Activated naive CD4-positive, alpha-beta T cell treated with anti-CD3 and anti-CD28 coated beads for 36 hours (primary cell): ENCODE results near the gene C1orf21. TPM values are rescaled to one million over a fixed set of nuclear protein-coding genes. Genes with fewer than 3 reads are reported as not detected.

ENCODE experiments used
- CTCF ChIA-PET: fragments of 350-600 bp; sonication (Branson Sonifier 250); formaldehyde crosslinking; loops from one replicate; lab custom pipeline; 2021; ENCODE audit warnings: antibody characterized with exemption; lab: Charles Lee
- DNase-seq: peaks from one replicate; pipeline ENCODE4 v3.0.0-alpha.2; 2020
- H3K27ac Mint-ChIP-seq: one replicate; pipeline ENCODE4 v1.8.0; 2021; ENCODE audit warnings: mild to moderate bottlenecking, mixed read lengths
- H3K27me3 Mint-ChIP-seq: one replicate; pipeline ENCODE4 v1.8.0; 2021; ENCODE audit warnings: low read depth, mixed read lengths
- H3K36me3 Mint-ChIP-seq: one replicate; pipeline ENCODE4 v1.8.0; 2021; ENCODE audit warnings: low read depth, mixed read lengths
- H3K4me1 Mint-ChIP-seq: one replicate; pipeline ENCODE4 v1.8.0; 2021; ENCODE audit warnings: low read depth, mixed read lengths
- H3K4me3 Mint-ChIP-seq: one replicate; pipeline ENCODE4 v1.8.0; 2021; ENCODE audit warnings: mild to moderate bottlenecking, moderate library complexity, mixed read lengths
- H3K9me3 Mint-ChIP-seq: one replicate; pipeline ENCODE4 v1.8.0; 2021; ENCODE audit warnings: mixed read lengths
- intact Hi-C: fragments of 100-400 bp; cut with micrococcal nuclease; formaldehyde crosslinking; loops from one replicate; pipeline ENCODE4 v1.15.1; 2023
- total RNA-seq, 2 experiments: library from RNA; stranded (reverse); gene quantifications; one replicate each; pipeline ENCODE4 v1.2.3, GENCODE V29; 2021

C1orf21 gene
- total RNA-seq, 2 experiments from 2014 or later, result 1.2 to 1.4 TPM

GRCh38 chr1:184485751-184486723, 99.2 kb downstream of the C1orf21 start:
- H3K27me3 Mint-ChIP-seq, result peaks cover 7% of the 10 kb centered on the region
- CTCF ChIA-PET, result no interaction called here
- DNase-seq, result no peak
- H3K36me3 Mint-ChIP-seq, result no peaks in the 10 kb centered on the region
- no peak overlapping the region for H3K27ac Mint-ChIP-seq
- H3K4me3 Mint-ChIP-seq, result no peak overlapping the region
- no peaks in the 10 kb centered on the region for H3K9me3 Mint-ChIP-seq
- intact Hi-C loops, result no loop called here
- H3K4me1 Mint-ChIP-seq, result no peaks in the 10 kb centered on the region

GRCh38 chr1:184486761-184487445, 100.1 kb downstream of the C1orf21 start:
- intact Hi-C loops, result no loop called here
- Mint-ChIP-seq H3K4me3 (no peak overlapping the region), H3K9me3 (no peaks in the 10 kb centered on the region), H3K36me3 (no peaks in the 10 kb centered on the region), H3K4me1 (peaks cover 6% of the 10 kb centered on the region), H3K27me3 (peaks cover 7% of the 10 kb centered on the region), H3K27ac (no peak overlapping the region)
- no peak for DNase-seq
- CTCF ChIA-PET, result no interaction called here

GRCh38 chr1:184487531-184488193, 100.8 kb downstream of the C1orf21 start:
- intact Hi-C loops, result no loop called here
- Mint-ChIP-seq H3K4me1 (peaks cover 13% of the 10 kb centered on the region), H3K27ac (no peak overlapping the region), H3K4me3 (no peak overlapping the region), H3K36me3 (no peaks in the 10 kb centered on the region), H3K27me3 (peaks cover 7% of the 10 kb centered on the region), H3K9me3 (no peaks in the 10 kb centered on the region)
- DNase-seq, result no peak
- CTCF ChIA-PET, result no interaction called here

- H3K9me3 Mint-ChIP-seq, result no peaks in the 10 kb centered on the region
These were observed 103.1 kb downstream of the C1orf21 start for GRCh38 chr1:184489908-184490307.

GRCh38 chr1:184492536-184492935, 105.7 kb downstream of the C1orf21 start:
- Mint-ChIP-seq H3K36me3 (no peaks in the 10 kb centered on the region), H3K4me3 (no peak overlapping the region), H3K4me1 (peaks cover 14% of the 10 kb centered on the region), H3K27me3 (no peaks in the 10 kb centered on the region), H3K9me3 (no peaks in the 10 kb centered on the region), H3K27ac (no peak overlapping the region)
- intact Hi-C loops, result loop anchor here (5.0 to 10.0 kb wide), 3 partner anchors 330 to 482 kb away; partner anchors contain the start of genes NIBAN1 and TSEN15
- CTCF ChIA-PET, result no interaction called here
- DNase-seq, result no peak

More at GRCh38 chr1:184489908-184490307, 103.1 kb downstream of the C1orf21 start:
- Mint-ChIP-seq H3K27me3 (peaks cover 7% of the 10 kb centered on the region), H3K4me1 (peaks cover 14% of the 10 kb centered on the region), H3K4me3 (no peak overlapping the region), H3K27ac (no peak overlapping the region), H3K36me3 (no peaks in the 10 kb centered on the region)
- no peak for DNase-seq
- CTCF ChIA-PET, result no interaction called here
- intact Hi-C loops, result loop anchor here (5.0 to 10.0 kb wide), 3 partner anchors 328 to 485 kb away; partner anchors contain the start of genes NIBAN1 and TSEN15

- CTCF ChIA-PET, result no interaction called here
- Mint-ChIP-seq H3K36me3 (no peaks in the 10 kb centered on the region), H3K27ac (no peak overlapping the region), H3K27me3 (no peaks in the 10 kb centered on the region), H3K4me1 (peaks cover 14% of the 10 kb centered on the region), H3K4me3 (no peak overlapping the region), H3K9me3 (no peaks in the 10 kb centered on the region)
- intact Hi-C loops, result loop anchor here (5.0 to 10.0 kb wide), 3 partner anchors 332 to 481 kb away; partner anchors contain the start of genes NIBAN1 and TSEN15
- DNase-seq, result no peak
These were observed 107.2 kb downstream of the C1orf21 start for GRCh38 chr1:184493987-184494388.

GRCh38 chr1:184494929-184495328, 108.1 kb downstream of the C1orf21 start:
- H3K36me3 Mint-ChIP-seq, result no peaks in the 10 kb centered on the region
- H3K4me3 Mint-ChIP-seq, result no peak overlapping the region
- DNase-seq, result no peak
- no peaks in the 10 kb centered on the region for H3K27me3 Mint-ChIP-seq
- H3K4me1 Mint-ChIP-seq, result peaks cover 14% of the 10 kb centered on the region
- H3K27ac Mint-ChIP-seq, result no peak overlapping the region
- H3K9me3 Mint-ChIP-seq, result no peaks in the 10 kb centered on the region
- intact Hi-C loops, result loop anchor here (5.0 to 10.0 kb wide), 3 partner anchors 333 to 480 kb away; partner anchors contain the start of genes NIBAN1 and TSEN15
- CTCF ChIA-PET, result interaction anchor here (1.0 kb wide), 1 partner anchor 449 kb away, joined by 3 read pairs; no protein-coding TSS in a partner anchor

- DNase-seq, result no peak
- H3K4me3 Mint-ChIP-seq, result no peak overlapping the region
- CTCF ChIA-PET, result no interaction called here
- no peaks in the 10 kb centered on the region for H3K9me3 Mint-ChIP-seq
- no peaks in the 10 kb centered on the region for H3K4me1 Mint-ChIP-seq
- H3K36me3 Mint-ChIP-seq, result no peaks in the 10 kb centered on the region
- H3K27me3 Mint-ChIP-seq, result no peaks in the 10 kb centered on the region
- no peak overlapping the region for H3K27ac Mint-ChIP-seq
- intact Hi-C loops, result loop anchor here (10.0 kb wide), 2 partner anchors 443 to 477 kb away; partner anchors contain the start of genes NIBAN1 and TSEN15
These were observed 111.3 kb downstream of the C1orf21 start for GRCh38 chr1:184497959-184498723.

- CTCF ChIA-PET, result no interaction called here
- no peaks in the 10 kb centered on the region for H3K4me1 Mint-ChIP-seq
- intact Hi-C loops, result loop anchor here (10.0 kb wide), 2 partner anchors 445 to 475 kb away; partner anchors contain the start of genes NIBAN1 and TSEN15
These were observed 112.8 kb downstream of the C1orf21 start for GRCh38 chr1:184499616-184500015.

GRCh38 chr1:184502161-184502560, 115.3 kb downstream of the C1orf21 start:
- Mint-ChIP-seq H3K27ac (no peak overlapping the region), H3K27me3 (no peaks in the 10 kb centered on the region), H3K4me3 (no peak overlapping the region), H3K36me3 (no peaks in the 10 kb centered on the region), H3K4me1 (no peaks in the 10 kb centered on the region), H3K9me3 (no peaks in the 10 kb centered on the region)
- CTCF ChIA-PET, result no interaction called here
- no peak for DNase-seq
- intact Hi-C loops, result no loop called here

More at GRCh38 chr1:184499616-184500015, 112.8 kb downstream of the C1orf21 start:
- Mint-ChIP-seq H3K9me3 (no peaks in the 10 kb centered on the region), H3K27ac (no peak overlapping the region), H3K4me3 (no peak overlapping the region), H3K27me3 (no peaks in the 10 kb centered on the region), H3K36me3 (no peaks in the 10 kb centered on the region)
- DNase-seq, result no peak

GRCh38 chr1:184503221-184503749, 116.5 kb downstream of the C1orf21 start:
- intact Hi-C loops, result no loop called here
- H3K36me3 Mint-ChIP-seq, result no peaks in the 10 kb centered on the region
- H3K4me3 Mint-ChIP-seq, result no peak overlapping the region
- CTCF ChIA-PET, result no interaction called here
- no peak for DNase-seq
- no peaks in the 10 kb centered on the region for H3K27me3 Mint-ChIP-seq
- H3K27ac Mint-ChIP-seq, result no peak overlapping the region
- H3K4me1 Mint-ChIP-seq, result no peaks in the 10 kb centered on the region
- no peaks in the 10 kb centered on the region for H3K9me3 Mint-ChIP-seq
